Activated naive CD8-positive, alpha-beta T cell (primary cell): ENCODE data around the gene LCP1.
"Not testable (repeated sequence)": the region's sequence is repeated elsewhere in the genome, so short reads cannot be mapped to it uniquely, and the experiment has no call there.

Experiments used
- H3K27ac Mint-ChIP-seq: one replicate; pipeline ENCODE4 v1.8.0; 2021; ENCODE audit warnings: mixed read lengths
- H3K27me3 Mint-ChIP-seq: one replicate; pipeline ENCODE4 v1.8.0; 2021; ENCODE audit warnings: mixed read lengths
- H3K36me3 Mint-ChIP-seq: one replicate; pipeline ENCODE4 v1.8.0; 2021; ENCODE audit warnings: mixed read lengths
- H3K4me1 Mint-ChIP-seq: one replicate; pipeline ENCODE4 v1.8.0; 2021; ENCODE audit warnings: low read depth, mixed read lengths
- H3K4me3 Mint-ChIP-seq: one replicate; pipeline ENCODE4 v1.8.0; 2021; ENCODE audit warnings: mild to moderate bottlenecking, mixed read lengths
- H3K9me3 Mint-ChIP-seq: one replicate; pipeline ENCODE4 v1.8.0; 2021; ENCODE audit warnings: low read depth, mixed read lengths

LCP1 gene

GRCh38 chr13:46172531-46172991 is 9.4 kb downstream of the LCP1 start:
- peaks cover 17% of the 10 kb centered on the region for H3K36me3 Mint-ChIP-seq
- H3K4me3 Mint-ChIP-seq, result peak overlapping the region; percentile 97
- peaks cover 99% of the 10 kb centered on the region for H3K4me1 Mint-ChIP-seq
- H3K9me3 Mint-ChIP-seq, result no peaks in the 10 kb centered on the region
- no peaks in the 10 kb centered on the region for H3K27me3 Mint-ChIP-seq
- peak overlapping the region; percentile 96 for H3K27ac Mint-ChIP-seq

GRCh38 chr13:46171739-46172138 is 10.2 kb downstream of the LCP1 start:
- H3K9me3 Mint-ChIP-seq, result no peaks in the 10 kb centered on the region
- H3K4me3 Mint-ChIP-seq, result peak overlapping the region; percentile 97
- H3K4me1 Mint-ChIP-seq, result peaks cover 99% of the 10 kb centered on the region
- peaks cover 11% of the 10 kb centered on the region for H3K36me3 Mint-ChIP-seq
- H3K27me3 Mint-ChIP-seq, result no peaks in the 10 kb centered on the region
- H3K27ac Mint-ChIP-seq, result peak overlapping the region; percentile 96

DNA sequence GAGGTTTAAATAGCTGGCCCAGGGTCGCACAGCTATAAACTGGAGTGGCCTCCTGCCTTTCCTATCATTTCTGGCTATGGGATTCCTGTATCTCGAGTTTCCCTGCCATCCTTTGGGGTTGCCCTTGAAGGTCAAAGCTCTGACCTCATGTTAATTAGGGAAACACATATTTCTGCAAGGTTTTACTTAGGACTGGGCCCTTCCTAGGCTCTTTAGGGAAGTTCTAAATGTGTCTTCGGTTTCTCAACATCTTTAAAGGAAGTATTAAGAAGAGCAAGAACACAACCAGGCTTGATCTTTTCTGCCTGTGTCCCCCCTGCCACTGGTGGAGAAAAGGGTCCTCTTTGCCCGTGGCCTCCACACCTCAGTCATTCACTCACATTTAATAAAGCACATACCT is 10.8 kb downstream of the LCP1 start:
- Mint-ChIP-seq H3K9me3 (no peaks in the 10 kb centered on the region), H3K36me3 (peaks cover 7% of the 10 kb centered on the region), H3K4me3 (peak overlapping the region; percentile 97), H3K27ac (peak overlapping the region; percentile 96), H3K4me1 (peaks cover 99% of the 10 kb centered on the region), H3K27me3 (no peaks in the 10 kb centered on the region)

GRCh38 chr13:46170687-46171086 is 11.3 kb downstream of the LCP1 start:
- H3K27me3 Mint-ChIP-seq, result no peaks in the 10 kb centered on the region
- peaks cover 7% of the 10 kb centered on the region for H3K36me3 Mint-ChIP-seq
- peak overlapping the region; percentile 96 for H3K27ac Mint-ChIP-seq
- H3K4me1 Mint-ChIP-seq, result peaks cover 98% of the 10 kb centered on the region
- no peaks in the 10 kb centered on the region for H3K9me3 Mint-ChIP-seq
- H3K4me3 Mint-ChIP-seq, result peak overlapping the region; percentile 97

- peaks cover 98% of the 10 kb centered on the region for H3K4me1 Mint-ChIP-seq
- peak overlapping the region; percentile 97 for H3K4me3 Mint-ChIP-seq
- peak overlapping the region; percentile 96 for H3K27ac Mint-ChIP-seq
- no peaks in the 10 kb centered on the region for H3K27me3 Mint-ChIP-seq
- H3K9me3 Mint-ChIP-seq, result no peaks in the 10 kb centered on the region
- peaks cover 7% of the 10 kb centered on the region for H3K36me3 Mint-ChIP-seq
Measured at GRCh38 chr13:46170268-46170667, 11.7 kb downstream of the LCP1 start.

DNA sequence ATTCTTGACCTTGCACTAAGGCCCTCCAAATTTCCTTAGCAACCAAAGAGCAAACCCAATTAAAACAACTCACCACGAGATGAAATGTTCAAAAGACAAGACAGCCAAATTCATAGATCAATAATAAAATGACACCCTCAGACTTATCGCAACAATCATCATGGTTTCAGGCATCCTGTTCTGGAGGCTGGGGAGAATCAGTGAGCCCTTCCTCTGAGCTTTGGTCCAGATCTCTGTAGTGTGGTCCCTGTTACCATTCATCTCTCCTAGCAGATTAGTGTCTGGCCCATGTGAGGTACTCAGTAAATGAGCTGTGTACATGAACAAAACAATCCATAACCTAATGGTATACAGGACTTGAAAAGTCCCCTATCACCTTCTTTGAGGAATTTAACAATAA is 12.2 kb downstream of the LCP1 start:
- H3K9me3 Mint-ChIP-seq, result no peaks in the 10 kb centered on the region
- peaks cover 96% of the 10 kb centered on the region for H3K4me1 Mint-ChIP-seq
- peak overlapping the region; percentile 96 for H3K27ac Mint-ChIP-seq
- H3K27me3 Mint-ChIP-seq, result no peaks in the 10 kb centered on the region
- H3K4me3 Mint-ChIP-seq, result peak overlapping the region; percentile 97
- peaks cover 7% of the 10 kb centered on the region for H3K36me3 Mint-ChIP-seq

DNA sequence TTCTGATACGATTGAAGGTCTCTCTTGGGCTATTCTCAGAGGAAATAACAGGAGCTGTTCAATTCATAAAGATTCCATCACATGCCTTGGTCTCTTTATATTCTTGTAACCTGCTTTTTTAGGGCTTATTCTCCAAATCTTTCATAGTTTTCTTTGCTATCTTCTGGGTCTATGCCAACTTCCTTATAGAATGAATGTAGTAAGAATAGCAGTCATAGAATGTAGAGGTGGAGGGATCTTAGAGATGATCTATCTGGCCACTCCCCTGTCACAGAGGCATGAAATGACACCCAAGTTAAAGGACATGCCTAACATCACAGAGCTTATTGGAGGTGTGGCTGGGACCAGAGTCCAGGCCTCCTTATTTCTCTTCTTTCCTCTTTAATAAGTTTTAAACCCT is 13.2 kb downstream of the LCP1 start:
- no peaks in the 10 kb centered on the region for H3K9me3 Mint-ChIP-seq
- H3K4me3 Mint-ChIP-seq, result peak overlapping the region; percentile 97
- no peaks in the 10 kb centered on the region for H3K27me3 Mint-ChIP-seq
- H3K27ac Mint-ChIP-seq, result peak overlapping the region; percentile 96
- peaks cover 96% of the 10 kb centered on the region for H3K4me1 Mint-ChIP-seq
- peaks cover 10% of the 10 kb centered on the region for H3K36me3 Mint-ChIP-seq

GRCh38 chr13:46168341-46168740 is 13.6 kb downstream of the LCP1 start:
- H3K4me3 Mint-ChIP-seq, result peak overlapping the region; percentile 97
- no peaks in the 10 kb centered on the region for H3K9me3 Mint-ChIP-seq
- no peaks in the 10 kb centered on the region for H3K27me3 Mint-ChIP-seq
- peak overlapping the region; percentile 96 for H3K27ac Mint-ChIP-seq
- peaks cover 96% of the 10 kb centered on the region for H3K4me1 Mint-ChIP-seq
- peaks cover 11% of the 10 kb centered on the region for H3K36me3 Mint-ChIP-seq

DNA sequence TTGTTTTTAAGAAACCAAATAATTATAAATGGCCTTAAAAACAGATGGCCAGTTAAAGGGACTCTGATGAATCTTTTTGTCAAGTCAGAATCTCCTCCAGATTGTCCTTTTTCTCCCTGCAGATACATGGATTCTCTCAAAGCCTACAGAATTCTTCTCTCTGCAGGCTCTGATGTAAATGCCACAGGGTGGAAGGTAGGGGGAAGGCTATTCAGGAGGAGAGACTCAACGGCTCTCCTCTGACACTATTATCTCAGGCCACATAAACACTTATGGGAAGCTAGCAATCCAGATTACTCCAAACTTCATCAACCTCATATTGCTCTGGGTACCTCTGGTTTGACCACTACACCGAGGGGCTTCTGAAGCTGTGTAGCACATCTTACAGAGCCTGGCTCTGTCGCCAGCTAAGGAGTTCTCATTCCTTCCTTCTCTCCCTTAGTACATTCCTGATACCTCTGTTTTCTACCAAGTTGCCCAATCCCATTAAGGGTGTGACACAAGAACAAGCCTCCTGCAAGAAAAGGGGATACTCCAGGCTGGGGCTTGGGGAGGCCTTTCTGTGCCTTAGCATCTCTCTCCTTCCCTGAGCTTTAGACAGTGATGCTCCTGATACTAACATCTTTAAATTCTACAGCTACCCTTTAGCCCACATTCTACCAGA is 14.9 kb downstream of the LCP1 start:
- Mint-ChIP-seq H3K4me3 (peak overlapping the region; percentile 97), H3K9me3 (no peaks in the 10 kb centered on the region), H3K36me3 (peaks cover 9% of the 10 kb centered on the region), H3K4me1 (peaks cover 86% of the 10 kb centered on the region), H3K27me3 (no peaks in the 10 kb centered on the region), H3K27ac (peak overlapping the region; percentile 96)

- Mint-ChIP-seq H3K27me3 (no peaks in the 10 kb centered on the region), H3K27ac (peak overlapping the region; percentile 96), H3K4me3 (peak overlapping the region; percentile 97), H3K9me3 (no peaks in the 10 kb centered on the region), H3K4me1 (peaks cover 86% of the 10 kb centered on the region), H3K36me3 (peaks cover 14% of the 10 kb centered on the region)
Measured at GRCh38 chr13:46166224-46166584, 15.8 kb downstream of the LCP1 start.

- Mint-ChIP-seq H3K9me3 (no peaks in the 10 kb centered on the region), H3K27ac (peak overlapping the region; percentile 96), H3K36me3 (peaks cover 14% of the 10 kb centered on the region), H3K27me3 (no peaks in the 10 kb centered on the region), H3K4me1 (peaks cover 84% of the 10 kb centered on the region), H3K4me3 (peak overlapping the region; percentile 97)
Measured at GRCh38 chr13:46165485-46166223, 16.3 kb downstream of the LCP1 start.

- Mint-ChIP-seq H3K36me3 (peaks cover 11% of the 10 kb centered on the region), H3K27me3 (no peaks in the 10 kb centered on the region), H3K4me1 (peaks cover 84% of the 10 kb centered on the region), H3K27ac (peak overlapping the region; percentile 96), H3K4me3 (peak overlapping the region; percentile 80), H3K9me3 (no peaks in the 10 kb centered on the region)
Measured at GRCh38 chr13:46164661-46165060, 17.3 kb downstream of the LCP1 start.

DNA sequence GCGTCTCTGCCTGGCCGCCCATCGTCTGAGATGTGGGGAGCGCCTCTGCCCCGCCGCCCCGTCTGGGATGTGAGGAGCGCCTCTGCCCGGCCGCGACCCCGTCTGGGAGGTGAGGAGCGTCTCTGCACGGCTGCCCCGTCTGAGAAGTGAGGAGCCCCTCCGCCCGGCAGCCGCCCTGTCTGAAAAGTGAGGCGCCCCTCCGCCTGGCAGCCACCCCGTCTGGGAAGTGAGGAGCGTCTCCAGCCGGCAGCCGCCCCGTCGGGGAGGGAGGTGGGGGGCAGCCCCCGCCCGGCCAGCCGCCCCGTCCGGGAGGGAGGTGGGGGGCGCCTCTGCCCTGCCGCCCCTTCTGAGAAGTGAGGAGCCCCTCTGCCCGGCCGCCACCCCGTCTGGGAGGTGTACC is 19.2 kb downstream of the LCP1 start:
- Mint-ChIP-seq H3K4me1 (peaks cover 77% of the 10 kb centered on the region), H3K36me3 (peaks cover 18% of the 10 kb centered on the region), H3K27ac (peak overlapping the region; percentile 58)
- H3K4me3 Mint-ChIP-seq, H3K27me3 Mint-ChIP-seq, H3K9me3 Mint-ChIP-seq: not testable (repeated sequence)

DNA sequence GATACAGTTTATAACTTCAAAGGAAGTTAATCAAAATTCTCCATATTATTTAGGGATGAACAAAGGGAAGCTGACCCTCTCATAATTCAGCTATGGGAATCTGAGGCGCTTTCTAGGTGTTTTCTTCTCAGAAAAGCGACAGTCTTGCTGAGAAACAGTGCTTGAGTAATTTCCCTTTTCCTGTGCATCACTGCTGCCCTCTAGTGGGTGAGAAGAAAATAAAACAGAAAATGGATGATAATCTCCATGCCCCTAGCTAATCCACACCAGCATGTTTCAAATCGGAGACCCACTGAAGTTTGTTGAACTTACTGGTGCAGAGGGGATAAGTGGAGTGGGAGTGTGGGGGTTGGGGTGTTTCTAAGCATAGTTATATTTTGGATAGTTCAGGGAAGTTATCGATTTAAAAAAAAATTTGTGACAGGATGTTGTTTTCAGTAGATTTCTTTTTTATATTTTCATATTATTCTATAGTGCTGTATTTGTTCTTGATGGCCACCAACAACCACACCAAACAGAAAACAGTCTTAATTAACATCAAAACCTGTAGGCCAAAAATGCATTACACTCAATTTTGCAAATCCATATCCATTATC is 21.4 kb downstream of the LCP1 start:
- Mint-ChIP-seq H3K27me3 (no peaks in the 10 kb centered on the region), H3K4me3 (peak overlapping the region; percentile 77), H3K27ac (peak overlapping the region; percentile 94), H3K36me3 (peaks cover 23% of the 10 kb centered on the region), H3K9me3 (no peaks in the 10 kb centered on the region), H3K4me1 (peaks cover 61% of the 10 kb centered on the region)

DNA sequence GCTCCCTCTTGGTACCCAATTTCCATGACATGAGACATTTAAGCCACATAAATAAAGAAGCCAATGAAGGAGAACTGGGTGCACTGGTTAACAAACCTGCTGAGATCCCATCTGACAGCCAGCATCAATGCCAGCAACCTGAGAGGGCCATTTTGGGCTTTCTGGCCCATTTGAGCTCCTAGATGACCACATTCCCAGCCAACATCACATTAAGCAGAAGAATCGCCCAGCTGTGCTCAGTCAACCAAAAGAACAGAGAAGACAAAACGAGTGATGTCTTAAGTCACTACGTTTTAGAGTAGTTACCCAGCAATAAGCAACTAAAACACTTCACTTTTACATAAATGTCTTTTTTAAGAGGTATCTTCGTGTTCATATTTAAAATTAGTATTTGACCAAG is 21.9 kb downstream of the LCP1 start:
- peaks cover 57% of the 10 kb centered on the region for H3K4me1 Mint-ChIP-seq
- H3K27ac Mint-ChIP-seq, result peak overlapping the region; percentile 94
- peak overlapping the region; percentile 77 for H3K4me3 Mint-ChIP-seq
- H3K27me3 Mint-ChIP-seq, result no peaks in the 10 kb centered on the region
- H3K36me3 Mint-ChIP-seq, result peaks cover 23% of the 10 kb centered on the region
- no peaks in the 10 kb centered on the region for H3K9me3 Mint-ChIP-seq
